Kidney tubule cell (primary cell): ENCODE results near the gene REG4.
"Not testable (repeated sequence)": the region's sequence is repeated elsewhere in the genome, so short reads cannot be mapped to it uniquely, and the experiment has no call there.

Experiments used
- DNase-seq: peaks from one replicate; pipeline ENCODE4 v3.0.0-alpha.2; 2018; ENCODE audit warnings: low spot score

REG4 gene

DNA sequence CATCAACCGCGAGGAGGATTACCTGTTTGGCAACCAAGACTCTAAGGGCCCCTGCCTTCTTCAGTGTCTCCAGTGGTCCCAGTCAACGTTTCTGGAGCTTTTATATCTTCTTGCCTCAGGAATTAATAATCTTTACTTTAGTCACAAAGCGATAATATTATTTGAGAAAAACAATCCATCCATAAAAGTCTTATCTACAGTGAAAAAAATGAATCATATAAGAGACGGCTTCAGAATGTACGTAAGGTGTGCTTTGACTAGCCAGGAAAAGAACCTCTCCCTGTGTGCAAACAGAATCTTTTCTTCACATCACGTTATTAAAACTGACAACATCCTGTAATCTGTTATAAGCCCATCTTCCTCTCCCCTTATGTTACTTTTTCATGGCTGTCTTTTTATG, at the start of gene REG4:
Gene REG4 (minus strand): TSS at position 74 of the 400 bp plus-strand sequence. CDS start 2,691 bp downstream, outside the sequence.
- no peak for DNase-seq

- DNase-seq: peak; percentile 78
Measured at GRCh38 chr1:119859647-119860046, 48.4 kb upstream of the REG4 start.

- not testable (repeated sequence) for DNase-seq
Measured at GRCh38 chr1:119858556-119859214, 47.4 kb upstream of the REG4 start.

- DNase-seq: no peak
Measured at GRCh38 chr1:119858126-119858525, 46.9 kb upstream of the REG4 start.

- DNase-seq: no peak
Measured at GRCh38 chr1:119853155-119853554, 41.9 kb upstream of the REG4 start.

- not testable (repeated sequence) for DNase-seq
Measured at GRCh38 chr1:119844206-119844605, 32.9 kb upstream of the REG4 start.

DNA sequence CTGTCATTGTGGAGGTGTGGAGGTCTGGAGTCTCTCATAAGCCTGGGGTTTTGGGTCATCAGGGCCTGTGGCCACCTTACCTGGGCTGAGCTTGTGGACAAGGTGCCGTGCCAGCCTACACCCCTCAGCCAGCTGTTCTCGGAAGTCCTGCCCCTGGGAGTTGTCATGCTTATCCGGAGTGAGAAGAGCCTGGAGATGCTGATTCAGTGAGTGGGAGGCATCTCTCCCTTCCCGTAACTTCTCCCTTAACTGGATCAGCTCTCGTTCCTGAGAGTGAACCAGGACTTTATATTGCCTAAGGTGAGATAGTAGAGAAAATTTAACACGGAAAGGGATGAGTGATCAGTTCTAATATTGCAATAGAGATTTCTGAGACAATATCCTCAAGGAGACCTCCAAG, 30.0 kb upstream of the REG4 start:
- DNase-seq: no peak

GRCh38 chr1:119840745-119841144, 29.5 kb upstream of the REG4 start:
- DNase-seq: no peak

DNA sequence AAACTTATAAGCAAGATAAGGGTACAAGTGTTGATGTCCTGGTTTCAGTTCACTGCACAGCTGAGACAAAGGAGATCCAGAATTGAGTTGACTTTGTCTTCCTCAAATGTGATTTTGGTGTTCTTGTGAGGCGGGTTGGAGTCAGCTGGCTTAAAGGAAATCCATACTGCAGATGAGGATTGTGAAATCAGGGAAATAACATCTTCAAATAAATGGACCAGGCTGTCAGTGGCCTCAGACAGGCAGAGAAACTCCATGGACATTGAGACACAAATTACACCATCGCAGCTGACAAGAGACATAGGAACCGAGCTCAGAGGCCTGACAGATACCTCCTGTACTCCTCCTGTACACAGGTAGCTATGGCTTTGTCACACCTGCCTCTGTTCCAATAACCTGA, 27.0 kb upstream of the REG4 start:
- no peak for DNase-seq

- DNase-seq: no peak
Measured at GRCh38 chr1:119834990-119835389, 23.7 kb upstream of the REG4 start.

DNA sequence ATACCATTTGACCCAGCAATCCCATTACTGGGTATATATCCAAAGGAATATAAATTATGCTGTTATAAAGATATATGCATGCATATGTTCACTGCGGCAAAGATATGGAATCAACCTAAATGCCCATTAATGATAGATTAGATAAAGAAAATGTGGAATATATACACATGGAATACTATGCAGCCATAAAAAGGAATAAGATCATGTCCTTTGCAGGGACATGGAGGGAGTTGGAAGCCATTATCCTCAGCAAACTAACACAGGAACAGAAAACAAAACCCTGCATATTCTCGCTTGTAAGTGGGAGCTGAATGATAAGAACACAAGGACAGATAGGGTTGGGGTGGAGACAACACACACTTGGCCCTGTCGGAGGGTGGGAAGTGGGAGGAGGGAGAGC, 19.8 kb upstream of the REG4 start:
- DNase-seq: no peak

DNA sequence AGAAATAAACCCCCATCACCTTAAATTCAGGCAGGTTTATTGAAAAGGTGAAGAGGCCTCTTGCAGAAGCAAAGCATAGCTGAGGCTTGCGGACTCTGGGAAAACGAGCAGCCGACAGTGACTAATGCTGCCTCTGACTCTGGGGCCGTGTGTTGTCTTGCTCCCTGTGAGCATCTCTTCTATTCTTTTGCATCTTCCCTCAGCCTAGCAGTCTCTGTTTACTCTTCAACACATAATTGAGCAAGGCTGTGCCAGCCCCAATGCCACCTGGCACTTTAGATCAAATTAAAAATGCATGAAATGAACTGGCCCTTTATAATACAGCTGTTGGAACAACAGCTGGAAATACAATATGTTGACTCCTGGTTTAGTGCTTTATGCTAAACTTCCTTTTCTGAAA, 18.4 kb upstream of the REG4 start:
- no peak for DNase-seq

GRCh38 chr1:119829006-119829405, 17.7 kb upstream of the REG4 start:
- DNase-seq: not testable (repeated sequence)

DNA sequence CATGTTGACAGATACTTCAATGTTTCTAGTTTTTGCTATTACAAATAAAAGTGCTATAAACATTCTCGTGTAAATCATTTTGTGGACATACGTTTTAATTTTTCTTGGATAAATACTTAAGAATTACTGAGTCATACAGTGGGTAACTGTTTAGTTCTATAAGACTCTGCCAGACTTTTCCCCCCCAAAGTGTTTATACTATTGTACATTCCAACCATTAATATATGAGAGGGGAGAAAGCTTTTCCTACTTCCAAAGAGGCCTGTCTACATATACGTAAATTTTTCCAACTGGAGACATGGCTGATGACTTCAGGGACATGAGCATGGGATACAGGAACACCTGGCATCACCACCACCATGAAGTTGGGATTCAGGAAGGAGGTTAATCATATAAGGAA, 17.0 kb upstream of the REG4 start:
- no peak for DNase-seq

DNA sequence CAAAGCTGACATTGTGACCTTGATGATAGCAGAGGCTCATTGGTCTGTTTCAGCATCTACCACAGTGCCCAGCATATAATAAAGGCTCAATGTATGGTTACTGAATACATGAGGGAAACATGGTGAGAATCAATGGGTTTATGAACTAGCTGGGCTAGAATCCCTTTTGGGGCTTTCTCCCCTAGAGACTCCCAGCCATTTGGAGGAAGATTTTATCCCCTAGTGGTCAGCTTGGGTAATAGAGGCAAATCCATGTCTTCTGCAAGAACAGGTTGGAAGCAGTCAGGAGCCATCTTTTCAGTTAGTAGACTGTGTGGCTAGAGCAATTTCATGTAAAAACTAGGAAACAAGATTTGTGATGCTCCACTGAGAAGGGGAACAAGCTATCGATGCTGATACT, 15.8 kb upstream of the REG4 start:
- DNase-seq: no peak

DNA sequence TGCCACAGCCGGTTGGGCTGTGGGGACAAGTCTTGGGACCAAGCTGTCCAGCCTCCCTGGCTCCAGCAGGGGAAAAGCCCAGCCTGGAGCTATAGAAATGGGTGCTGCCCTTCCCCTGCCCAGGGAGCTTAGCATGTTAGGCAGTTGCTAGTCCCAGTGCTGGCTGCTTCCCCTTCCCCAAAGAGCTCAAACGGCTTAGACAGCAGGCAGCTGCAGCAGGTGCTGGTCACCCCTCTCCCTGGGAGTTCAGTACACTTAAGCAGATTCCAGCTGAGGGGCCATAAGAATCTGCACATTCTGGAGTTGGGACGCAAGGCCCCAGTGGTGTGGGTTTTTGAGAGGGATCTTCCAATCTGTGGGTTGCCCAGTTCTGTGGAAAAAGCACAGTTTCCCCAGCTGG, 11.1 kb upstream of the REG4 start:
- DNase-seq: no peak

GRCh38 chr1:119818181-119818580, 6.9 kb upstream of the REG4 start:
- no peak for DNase-seq

DNA sequence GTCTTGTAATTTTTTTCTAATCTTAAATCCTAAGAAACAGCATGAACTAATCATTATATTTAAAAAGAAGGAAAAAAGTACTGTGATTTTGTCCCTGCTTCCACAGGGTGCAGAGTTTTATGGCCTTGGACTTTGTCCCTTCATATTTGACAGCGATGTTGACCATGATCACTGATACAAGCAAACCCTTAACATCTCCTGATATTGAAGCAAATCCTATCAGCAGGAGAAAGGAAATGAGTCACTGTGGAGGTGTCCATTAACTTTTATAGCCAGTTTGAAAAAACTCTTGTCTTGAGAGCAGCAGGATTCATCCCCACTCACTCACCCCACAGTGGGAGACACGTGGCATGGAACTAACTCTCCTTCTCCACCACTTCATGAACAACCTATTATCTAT, 5.1 kb upstream of the REG4 start:
- peak; percentile 68 for DNase-seq

DNA sequence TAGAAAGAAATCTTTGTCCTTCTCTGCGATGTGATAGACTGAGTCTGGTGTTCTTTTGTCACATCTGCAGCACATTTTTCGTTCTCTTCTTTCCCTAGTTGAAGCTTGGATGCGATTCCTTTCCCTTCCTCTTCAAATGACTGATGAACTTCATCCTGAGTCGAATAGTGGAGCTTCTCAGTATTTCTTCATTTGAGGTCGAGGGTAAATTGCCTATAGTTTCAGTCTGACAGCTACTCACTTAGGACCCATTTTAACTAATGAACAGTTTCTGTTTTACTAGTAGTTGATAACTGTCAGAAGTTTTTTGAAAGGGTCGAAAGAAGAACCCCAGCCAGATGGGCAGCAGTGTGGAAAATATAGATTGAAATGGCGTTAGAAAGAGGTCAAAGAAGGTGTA, 4.7 kb upstream of the REG4 start:
- no peak for DNase-seq

DNA sequence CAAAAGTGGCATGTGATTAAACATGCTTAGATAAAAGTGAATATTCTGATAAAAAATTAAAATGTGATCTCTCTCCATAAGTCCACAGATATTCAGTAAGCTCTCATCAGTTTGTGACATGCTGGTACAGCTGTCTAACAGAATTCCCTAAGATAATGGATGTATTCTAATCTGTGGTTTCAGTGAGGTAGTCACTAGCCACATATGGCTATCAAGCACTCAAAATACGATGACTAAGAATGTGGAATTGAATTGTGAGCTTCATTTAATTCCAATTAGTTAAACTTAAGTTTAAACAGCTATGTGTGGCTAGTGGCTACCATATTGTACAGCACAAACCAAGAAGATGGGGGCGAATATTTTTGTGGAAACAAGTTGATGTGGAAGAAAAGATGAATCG, 4.1 kb upstream of the REG4 start:
- peak; percentile 58 for DNase-seq

DNA sequence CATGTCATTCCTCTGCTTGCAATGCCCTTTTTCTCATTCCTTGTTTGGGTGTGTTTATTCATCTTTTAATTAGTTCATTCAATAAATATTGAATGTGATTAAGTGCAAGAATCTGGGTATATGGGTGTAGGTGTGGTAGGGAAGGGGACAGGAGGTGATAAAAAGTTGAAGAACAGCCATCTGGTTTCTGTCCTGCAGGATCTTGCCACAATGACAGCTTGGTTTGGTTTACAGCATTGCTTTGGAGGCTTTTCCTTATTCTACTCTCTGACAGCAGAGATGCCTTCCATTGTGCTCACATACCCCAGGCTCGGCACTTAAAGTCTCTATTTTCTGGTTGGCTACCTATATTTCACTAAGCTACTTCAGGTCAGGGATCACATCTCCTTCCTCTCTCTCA, 3.0 kb upstream of the REG4 start:
- DNase-seq: no peak

DNA sequence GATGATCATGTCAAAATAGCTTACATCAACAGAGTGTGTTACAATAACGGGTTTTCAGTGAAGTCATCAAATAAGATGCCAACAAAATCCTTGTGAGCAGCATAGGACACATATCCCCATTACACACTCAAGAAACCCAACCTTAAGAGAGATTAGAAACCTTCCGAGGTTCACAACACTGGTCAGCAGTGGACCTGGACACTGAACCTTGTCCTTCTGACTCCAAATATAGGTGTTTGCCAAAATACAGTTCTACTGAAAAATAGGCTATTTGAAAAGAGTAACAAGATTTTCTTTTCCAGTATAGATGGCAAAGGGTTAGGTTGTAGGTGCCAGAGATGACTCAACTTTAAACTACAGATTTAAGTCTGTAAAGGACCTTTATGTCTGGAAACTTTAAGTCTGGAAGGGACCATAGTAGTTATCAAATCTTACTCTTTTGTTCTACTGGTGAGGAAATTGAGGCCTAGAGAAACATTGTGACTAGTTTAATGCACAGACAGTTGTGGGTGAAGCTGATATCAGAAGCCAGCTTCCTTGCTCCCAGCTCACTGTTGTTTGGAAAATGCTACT, 811 bp upstream of the REG4 start:
- DNase-seq: no peak

GRCh38 chr1:119808972-119809550, 2.2 kb downstream of the REG4 start:
- peak; percentile 70 for DNase-seq

GRCh38 chr1:119808491-119808890, 2.8 kb downstream of the REG4 start:
- peak; percentile 13 for DNase-seq
